Activated naive CD8-positive, alpha-beta T cell treated with anti-CD3 and anti-CD28 coated beads, Interleukin-2, amount 10 ng/mL, durations not matched to agents 7 days and 5 days (primary cell): Measurements from ENCODE around the gene RNLS. TPM values are rescaled to one million over a fixed set of nuclear protein-coding genes. Genes with fewer than 3 reads are reported as not detected.

Source experiments
- ATAC-seq: fragments of 150-1000 bp; cut with Tn5 transposase; one replicate; pipeline ENCODE4 v1.10.0; 2021; ENCODE audit warnings: low read depth, moderate library complexity
- POLR2A ChIA-PET: fragments of 350-600 bp; sonication (Branson Sonifier 250); formaldehyde crosslinking; loops from one replicate; lab custom pipeline; 2021; ENCODE audit warnings: antibody characterized with exemption; lab: Charles Lee
- DNase-seq: peaks from one replicate; pipeline ENCODE4 v3.0.0; 2021
- H3K27ac Mint-ChIP-seq: one replicate; pipeline ENCODE4 v1.8.0; 2022; ENCODE audit warnings: mild to moderate bottlenecking, mixed read lengths
- H3K27me3 Mint-ChIP-seq: one replicate; pipeline ENCODE4 v1.8.0; 2022; ENCODE audit warnings: mild to moderate bottlenecking, moderate library complexity, mixed read lengths
- H3K36me3 Mint-ChIP-seq: one replicate; pipeline ENCODE4 v1.8.0; 2021; ENCODE audit warnings: mild to moderate bottlenecking, mixed read lengths
- H3K4me1 Mint-ChIP-seq: one replicate; pipeline ENCODE4 v1.8.0; 2021; ENCODE audit warnings: mixed read lengths
- H3K4me3 Mint-ChIP-seq: one replicate; pipeline ENCODE4 v1.8.0; 2022; ENCODE audit warnings: mild to moderate bottlenecking, moderate library complexity, mixed read lengths
- H3K9me3 Mint-ChIP-seq: one replicate; pipeline ENCODE4 v1.8.0; 2021; ENCODE audit warnings: mixed read lengths
- total RNA-seq, 2 experiments: library from RNA; stranded (reverse); gene quantifications; one replicate each; pipeline ENCODE4 v1.2.3, GENCODE V29; 2021

Gene RNLS
- total RNA-seq, 2 experiments from 2014 or later, result 3.5 to 5.2 TPM

GRCh38 chr10:88542522-88542921 lies 40.6 kb downstream of the RNLS start:
- H3K27ac Mint-ChIP-seq, result no peak overlapping the region
- H3K4me1 Mint-ChIP-seq, result peaks cover 2% of the 10 kb centered on the region
- DNase-seq (no peak), ATAC-seq (no peak)
- POLR2A ChIA-PET, result no interaction called here
- H3K27me3 Mint-ChIP-seq, result no peaks in the 10 kb centered on the region
- H3K4me3 Mint-ChIP-seq, result no peak overlapping the region
- no peaks in the 10 kb centered on the region for H3K9me3 Mint-ChIP-seq
- peaks cover 2% of the 10 kb centered on the region for H3K36me3 Mint-ChIP-seq

GRCh38 chr10:88541116-88541626 lies 41.9 kb downstream of the RNLS start:
- Mint-ChIP-seq H3K36me3 (no peaks in the 10 kb centered on the region), H3K4me1 (peaks cover 2% of the 10 kb centered on the region)

GRCh38 chr10:88540351-88540750 lies 42.8 kb downstream of the RNLS start:
- POLR2A ChIA-PET, result no interaction called here
- Mint-ChIP-seq H3K27me3 (no peaks in the 10 kb centered on the region), H3K9me3 (no peaks in the 10 kb centered on the region), H3K27ac (no peak overlapping the region), H3K4me3 (no peak overlapping the region), H3K4me1 (peaks cover 2% of the 10 kb centered on the region), H3K36me3 (no peaks in the 10 kb centered on the region)
- no peak for DNase-seq
- ATAC-seq, result no peak

More at GRCh38 chr10:88541116-88541626, 41.9 kb downstream of the RNLS start:
- Mint-ChIP-seq H3K9me3 (no peaks in the 10 kb centered on the region), H3K27me3 (no peaks in the 10 kb centered on the region), H3K4me3 (no peak overlapping the region), H3K27ac (no peak overlapping the region)
- ATAC-seq (no peak), DNase-seq (no peak)
- POLR2A ChIA-PET, result no interaction called here

GRCh38 chr10:88538048-88538447 lies 45.1 kb downstream of the RNLS start:
- Mint-ChIP-seq H3K36me3 (no peaks in the 10 kb centered on the region), H3K4me3 (no peak overlapping the region), H3K27ac (no peak overlapping the region), H3K27me3 (no peaks in the 10 kb centered on the region), H3K9me3 (no peaks in the 10 kb centered on the region), H3K4me1 (peaks cover 2% of the 10 kb centered on the region)
- ATAC-seq (no peak), DNase-seq (no peak)
- POLR2A ChIA-PET, result no interaction called here

GRCh38 chr10:88537322-88537721 lies 45.8 kb downstream of the RNLS start:
- H3K36me3 Mint-ChIP-seq, result no peaks in the 10 kb centered on the region
- DNase-seq (no peak), ATAC-seq (no peak)
- H3K4me3 Mint-ChIP-seq, result no peak overlapping the region
- H3K27me3 Mint-ChIP-seq, result no peaks in the 10 kb centered on the region
- H3K4me1 Mint-ChIP-seq, result peaks cover 2% of the 10 kb centered on the region
- no peaks in the 10 kb centered on the region for H3K9me3 Mint-ChIP-seq
- H3K27ac Mint-ChIP-seq, result no peak overlapping the region
- POLR2A ChIA-PET, result no interaction called here

- Mint-ChIP-seq H3K27ac (no peak overlapping the region), H3K9me3 (no peaks in the 10 kb centered on the region), H3K4me3 (no peak overlapping the region), H3K36me3 (no peaks in the 10 kb centered on the region), H3K4me1 (no peaks in the 10 kb centered on the region), H3K27me3 (no peaks in the 10 kb centered on the region)
- POLR2A ChIA-PET, result no interaction called here
- ATAC-seq, result no peak
- no peak for DNase-seq
These were observed 46.7 kb downstream of the RNLS start for GRCh38 chr10:88536437-88536836.

- no peak overlapping the region for H3K27ac Mint-ChIP-seq
- no peak for DNase-seq
- POLR2A ChIA-PET, result no interaction called here
- no peaks in the 10 kb centered on the region for H3K9me3 Mint-ChIP-seq
- H3K36me3 Mint-ChIP-seq, result no peaks in the 10 kb centered on the region
- H3K27me3 Mint-ChIP-seq, result peaks cover 2% of the 10 kb centered on the region
- no peak for ATAC-seq
- H3K4me1 Mint-ChIP-seq, result no peaks in the 10 kb centered on the region
- no peak overlapping the region for H3K4me3 Mint-ChIP-seq
These were observed 48.9 kb downstream of the RNLS start for GRCh38 chr10:88534072-88534665.

- Mint-ChIP-seq H3K27me3 (peaks cover 2% of the 10 kb centered on the region), H3K9me3 (no peaks in the 10 kb centered on the region), H3K4me3 (no peak overlapping the region), H3K36me3 (no peaks in the 10 kb centered on the region), H3K27ac (no peak overlapping the region), H3K4me1 (no peaks in the 10 kb centered on the region)
- ATAC-seq (no peak), DNase-seq (no peak)
- POLR2A ChIA-PET, result no interaction called here
These were observed 51.6 kb downstream of the RNLS start for GRCh38 chr10:88531392-88532052.

GRCh38 chr10:88530629-88531391 lies 52.3 kb downstream of the RNLS start:
- ATAC-seq (no peak), DNase-seq (no peak)
- Mint-ChIP-seq H3K4me1 (no peaks in the 10 kb centered on the region), H3K27ac (no peak overlapping the region), H3K4me3 (no peak overlapping the region), H3K9me3 (no peaks in the 10 kb centered on the region), H3K36me3 (no peaks in the 10 kb centered on the region), H3K27me3 (peaks cover 2% of the 10 kb centered on the region)
- POLR2A ChIA-PET, result no interaction called here

- H3K36me3 Mint-ChIP-seq, result no peaks in the 10 kb centered on the region
- no peaks in the 10 kb centered on the region for H3K4me1 Mint-ChIP-seq
- peaks cover 2% of the 10 kb centered on the region for H3K27me3 Mint-ChIP-seq
- no peak overlapping the region for H3K27ac Mint-ChIP-seq
- no peaks in the 10 kb centered on the region for H3K9me3 Mint-ChIP-seq
- DNase-seq, result no peak
- no peak overlapping the region for H3K4me3 Mint-ChIP-seq
- no peak for ATAC-seq
- POLR2A ChIA-PET, result no interaction called here
These were observed 53.0 kb downstream of the RNLS start for GRCh38 chr10:88530093-88530492.

GRCh38 chr10:88528806-88529570 lies 54.1 kb downstream of the RNLS start:
- ATAC-seq (no peak), DNase-seq (no peak)
- no peaks in the 10 kb centered on the region for H3K9me3 Mint-ChIP-seq
- no peaks in the 10 kb centered on the region for H3K4me1 Mint-ChIP-seq
- H3K36me3 Mint-ChIP-seq, result no peaks in the 10 kb centered on the region
- H3K4me3 Mint-ChIP-seq, result no peak overlapping the region
- no peak overlapping the region for H3K27ac Mint-ChIP-seq
- POLR2A ChIA-PET, result no interaction called here
- peaks cover 2% of the 10 kb centered on the region for H3K27me3 Mint-ChIP-seq

- H3K27me3 Mint-ChIP-seq, result peaks cover 2% of the 10 kb centered on the region
- H3K9me3 Mint-ChIP-seq, result no peaks in the 10 kb centered on the region
- H3K4me3 Mint-ChIP-seq, result no peak overlapping the region
- ATAC-seq (no peak), DNase-seq (no peak)
- H3K36me3 Mint-ChIP-seq, result no peaks in the 10 kb centered on the region
- POLR2A ChIA-PET, result no interaction called here
- H3K4me1 Mint-ChIP-seq, result no peaks in the 10 kb centered on the region
- no peak overlapping the region for H3K27ac Mint-ChIP-seq
These were observed 54.9 kb downstream of the RNLS start for GRCh38 chr10:88528201-88528600.

GRCh38 chr10:88527245-88527644 lies 55.9 kb downstream of the RNLS start:
- DNase-seq (no peak), ATAC-seq (no peak)
- POLR2A ChIA-PET, result no interaction called here
- H3K36me3 Mint-ChIP-seq, result no peaks in the 10 kb centered on the region
- H3K4me1 Mint-ChIP-seq, result no peaks in the 10 kb centered on the region
- peaks cover 2% of the 10 kb centered on the region for H3K27me3 Mint-ChIP-seq
- no peak overlapping the region for H3K27ac Mint-ChIP-seq
- no peaks in the 10 kb centered on the region for H3K9me3 Mint-ChIP-seq
- no peak overlapping the region for H3K4me3 Mint-ChIP-seq
